GM12892 (cell line): ENCODE data around the gene AP1B1.

ENCODE experiments used
- POLR2A ChIP-seq: IDR thresholded peaks from 2 replicates; pipeline ENCODE4 v1.6.1; 2011; ENCODE audit warnings: low read depth, low read length, control low read depth
- POLR2AphosphoS5 ChIP-seq: IDR thresholded peaks from 2 replicates; pipeline ENCODE4 v1.6.1; 2011; ENCODE audit warnings: low read depth, low read length, control low read depth
- TAF1 ChIP-seq: IDR thresholded peaks from 2 replicates; pipeline ENCODE4 v1.6.1; 2011; ENCODE audit warnings: low read depth, mild to moderate bottlenecking, control low read depth, low read length, borderline replicate concordance

DNA sequence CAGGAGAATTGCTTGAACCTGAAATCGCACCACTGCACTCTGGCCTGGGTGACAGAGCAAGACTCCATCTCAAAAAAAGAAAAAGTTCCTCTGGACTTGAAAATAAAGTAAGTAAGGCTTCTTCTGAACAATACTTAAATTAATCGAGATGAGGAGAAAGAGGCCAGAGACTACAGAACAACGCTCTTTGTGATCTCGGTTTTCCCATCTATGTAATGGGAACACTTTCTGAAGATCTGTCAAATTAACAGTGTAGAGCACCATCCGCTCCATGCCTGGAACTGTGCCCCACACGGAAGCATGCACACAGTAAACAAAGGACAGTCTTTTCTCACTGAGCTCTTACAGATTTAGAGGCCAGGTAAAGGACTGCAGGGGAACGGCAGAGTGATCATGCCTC is 9.1 kb downstream of the AP1B1 start:
- no peak for TF ChIP-seq POLR2AphosphoS5
- no peak for TF ChIP-seq POLR2A
- TF ChIP-seq TAF1: no peak
